ENCODE data around the gene HAVCR1. TPM values are rescaled to one million over a fixed set of nuclear protein-coding genes. Genes with fewer than 3 reads are reported as not detected.
"Not testable (repeated sequence)": the region's sequence is repeated elsewhere in the genome, so short reads cannot be mapped to it uniquely, and the experiment has no call there.

HAVCR1 gene
- polyA plus RNA-seq, 4 donors: 1.6 to 3.3 (median 3.2) TPM

DNA sequence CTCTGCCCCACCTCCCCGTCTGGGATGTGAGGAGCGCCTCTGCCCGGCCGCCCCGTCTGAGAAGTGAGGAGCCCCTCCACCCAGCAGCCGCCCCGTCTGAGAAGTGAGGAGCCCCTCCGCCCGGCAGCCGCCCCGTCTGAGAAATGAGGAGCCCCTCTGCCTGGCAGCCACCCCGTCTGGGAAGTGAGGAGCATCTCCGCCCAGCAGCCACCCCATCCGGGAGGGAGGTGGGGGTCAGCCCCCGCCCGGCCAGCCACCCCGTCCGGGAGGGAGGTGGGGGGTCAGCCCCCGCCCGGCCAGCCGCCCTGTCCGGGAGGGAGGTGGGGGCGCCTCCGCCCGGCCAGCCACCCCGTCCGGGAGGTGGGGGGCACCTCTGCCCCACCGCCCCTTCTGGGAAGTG, 44.8 kb downstream of the HAVCR1 start:
- not testable (repeated sequence) for DNase-seq (ENCODE audit: low read depth in 4 of 4, low spot score in 2 of 4)

- DNase-seq (ENCODE audit: low read depth in 4 of 4, low spot score in 2 of 4): no peak
Measured at GRCh38 chr5:157006262-157006661, 52.7 kb downstream of the HAVCR1 start.

DNA sequence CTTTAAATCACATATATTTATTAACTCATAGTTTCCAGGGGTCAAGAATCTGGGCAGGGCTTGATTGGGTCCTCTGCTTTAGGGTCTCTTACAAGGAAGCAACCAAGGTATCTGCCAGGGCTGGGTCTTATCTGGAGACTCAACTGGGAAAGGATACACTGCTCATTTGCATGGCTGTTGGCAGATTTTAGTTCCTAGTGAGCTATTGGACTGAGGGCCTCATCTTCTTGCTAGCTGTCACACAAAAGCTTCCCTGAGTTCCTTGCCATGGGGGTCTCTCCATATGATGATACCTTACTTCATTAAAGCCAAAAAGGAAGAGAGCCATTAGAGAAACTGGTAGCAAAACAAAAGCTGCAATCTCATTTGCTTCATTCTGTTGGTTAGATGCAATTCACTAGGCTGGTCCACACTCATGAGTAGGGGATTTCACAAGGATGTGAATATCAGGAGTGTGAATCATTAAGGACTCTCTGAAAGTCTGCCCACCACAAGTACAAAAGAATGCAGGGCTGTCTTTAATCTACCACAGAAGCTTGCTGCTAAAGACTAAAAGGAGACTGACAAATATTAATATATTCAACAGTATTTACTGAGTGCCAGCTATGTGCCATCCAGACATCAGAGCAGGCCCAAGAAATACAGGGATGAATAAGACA, 53.9 kb downstream of the HAVCR1 start:
- DNase-seq (ENCODE audit: low read depth in 4 of 4, low spot score in 2 of 4): no peak

DNA sequence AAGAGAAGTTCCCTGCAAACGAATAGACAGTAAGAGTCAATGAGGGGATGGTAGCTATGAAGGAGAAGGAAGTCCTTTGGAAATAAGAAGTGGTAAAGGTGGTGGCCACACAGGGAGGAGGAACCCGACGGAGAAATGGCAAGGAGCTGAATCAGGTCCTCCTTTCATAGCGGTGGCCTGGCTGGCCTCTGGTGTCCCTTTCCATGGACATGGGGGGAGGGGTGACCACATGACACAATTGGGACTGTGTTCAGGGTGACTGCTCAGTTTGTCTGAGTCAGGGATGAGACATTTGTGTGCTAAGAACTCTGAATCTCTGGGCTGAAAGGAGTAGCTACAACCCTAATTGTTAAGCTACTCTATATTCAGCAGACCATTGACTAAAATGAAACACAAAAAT, 67.2 kb downstream of the HAVCR1 start:
- DNase-seq (ENCODE audit: low read depth in 4 of 4, low spot score in 2 of 4): no peak

- DNase-seq (ENCODE audit: low read depth in 4 of 4, low spot score in 2 of 4): no peak
Measured at GRCh38 chr5:156984064-156984463, 74.9 kb downstream of the HAVCR1 start.

DNA sequence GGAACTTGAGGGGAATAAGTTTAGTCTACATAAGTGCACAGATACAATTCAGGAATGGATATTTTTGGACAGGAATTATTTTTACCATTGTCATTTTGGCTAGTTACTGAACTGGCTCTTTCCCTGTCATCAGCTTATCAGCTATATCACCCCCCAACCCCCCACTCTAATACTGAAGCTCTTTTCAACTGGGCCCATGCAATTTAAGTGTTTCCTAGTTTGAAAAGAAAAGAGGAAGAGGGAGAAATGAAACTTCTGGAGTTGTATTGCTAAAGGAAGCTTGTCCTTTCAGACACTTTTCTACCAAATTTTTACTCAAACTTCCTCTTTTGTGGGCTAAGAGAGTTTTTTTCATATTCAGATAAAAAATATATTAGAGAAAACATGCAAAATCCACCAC, 77.4 kb downstream of the HAVCR1 start:
- DNase-seq (ENCODE audit: low read depth in 4 of 4, low spot score in 2 of 4): no peak

Other genes starting within 250 kb of the HAVCR1 start
- gene PPP1R2B, start 208.8 kb downstream of the HAVCR1 start, polyA plus RNA-seq (ENCODE audit: insufficient read length in 4 of 4): under 1 TPM in 1 of 4 donors, not detected in 3; 0.09 TPM
- under 1 TPM; 0.46 to 0.62 (median 0.56) TPM for gene TIMD4, start 95.9 kb downstream of the HAVCR1 start, polyA plus RNA-seq (ENCODE audit: insufficient read length in 4 of 4)
- gene HAVCR2, start 49.9 kb upstream of the HAVCR1 start, polyA plus RNA-seq (ENCODE audit: insufficient read length in 4 of 4): 10 to 100 TPM in 1 of 4 donors, 1 to 10 TPM in 3; 5.5 to 12.9 (median 8.6) TPM
- 10 to 100 TPM; 19.0 to 23.0 (median 22.4) TPM for gene MED7, start 83.7 kb upstream of the HAVCR1 start, polyA plus RNA-seq (ENCODE audit: insufficient read length in 4 of 4)
- not detected for gene GARIN3, start 107.1 kb upstream of the HAVCR1 start, polyA plus RNA-seq (ENCODE audit: insufficient read length in 4 of 4)
- gene ITK, start 121.7 kb upstream of the HAVCR1 start, polyA plus RNA-seq (ENCODE audit: insufficient read length in 4 of 4): under 1 TPM; 0.22 to 0.40 (median 0.31) TPM
- 100 to 1,000 TPM; 101 to 138 (median 116) TPM for gene CYFIP2, start 207.0 kb upstream of the HAVCR1 start, polyA plus RNA-seq (ENCODE audit: insufficient read length in 4 of 4)